NT2/D1 (cell line): ENCODE results near the gene RBM26.
"Not testable (repeated sequence)": the region's sequence is repeated elsewhere in the genome, so short reads cannot be mapped to it uniquely, and the experiment has no call there.

ENCODE experiments used
- YY1 ChIP-seq: IDR thresholded peaks from 2 replicates; pipeline ENCODE4 v1.6.1; 2011; ENCODE audit not compliant: insufficient read length, insufficient read depth
- ZNF274 ChIP-seq: IDR thresholded peaks from 2 replicates; pipeline ENCODE4 v1.6.1; 2011; ENCODE audit warnings: mild to moderate bottlenecking, low read depth, low read length

DNA sequence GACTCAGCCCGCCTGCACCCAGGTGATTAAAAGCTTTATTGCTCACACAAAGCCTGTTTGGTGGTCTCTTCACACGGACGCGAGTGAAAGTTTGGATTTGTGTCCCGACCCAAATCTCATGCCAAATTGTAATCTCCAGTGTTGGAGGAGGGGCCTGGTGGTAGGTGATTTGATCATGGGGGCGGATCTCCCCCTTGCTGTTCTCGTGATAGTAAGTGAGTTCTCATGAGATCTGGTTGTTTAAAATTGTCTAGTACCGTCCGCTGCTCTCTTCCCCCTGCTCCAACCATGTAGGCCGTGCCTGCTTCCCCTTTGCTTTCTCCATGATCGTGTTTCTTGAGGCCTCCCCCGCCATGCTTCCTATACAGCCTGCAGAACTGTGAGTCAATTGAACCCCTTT, 126.3 kb downstream of the RBM26 start:
- TF ChIP-seq ZNF274, YY1: not testable (repeated sequence)
